GM18868 (cell line): Measurements from ENCODE around the gene MTCH2.
A peak's percentile ranks its signal among the peaks of the same experiment; 100 is the strongest.
"Not testable (repeated sequence)": the region's sequence is repeated elsewhere in the genome, so short reads cannot be mapped to it uniquely, and the experiment has no call there.

Experiments
- ATAC-seq: cut with Tn5 transposase; IDR thresholded peaks from one replicate; pipeline ENCODE4 v1.9.1; 2021; ENCODE audit warnings: mild to moderate bottlenecking, moderate library complexity; ENCODE audit not compliant: unreplicated experiment

MTCH2 gene

DNA sequence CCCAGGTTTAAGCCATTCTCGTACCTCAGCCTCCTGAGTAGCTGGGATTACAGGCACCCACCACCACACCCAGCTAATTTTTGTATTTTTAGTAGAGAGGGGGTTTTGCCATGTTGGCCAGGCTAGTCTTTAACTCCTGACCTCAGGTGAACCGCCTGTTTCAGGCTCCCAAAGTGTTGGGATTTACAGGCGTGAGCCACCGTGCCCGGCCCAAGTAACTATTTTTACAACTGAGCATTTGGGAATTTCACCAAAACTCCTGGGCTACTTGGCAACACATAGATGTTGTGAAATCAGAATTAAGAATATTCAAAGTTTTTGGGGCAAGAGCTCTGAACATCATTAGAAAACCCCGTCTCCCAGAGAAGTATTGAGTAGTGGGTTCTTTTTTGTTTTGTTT, 1.9 kb downstream of the MTCH2 start:
- ATAC-seq, result not testable (repeated sequence)

GRCh38 chr11:47636331-47636730, 6.0 kb downstream of the MTCH2 start:
- ATAC-seq, result not testable (repeated sequence)

DNA sequence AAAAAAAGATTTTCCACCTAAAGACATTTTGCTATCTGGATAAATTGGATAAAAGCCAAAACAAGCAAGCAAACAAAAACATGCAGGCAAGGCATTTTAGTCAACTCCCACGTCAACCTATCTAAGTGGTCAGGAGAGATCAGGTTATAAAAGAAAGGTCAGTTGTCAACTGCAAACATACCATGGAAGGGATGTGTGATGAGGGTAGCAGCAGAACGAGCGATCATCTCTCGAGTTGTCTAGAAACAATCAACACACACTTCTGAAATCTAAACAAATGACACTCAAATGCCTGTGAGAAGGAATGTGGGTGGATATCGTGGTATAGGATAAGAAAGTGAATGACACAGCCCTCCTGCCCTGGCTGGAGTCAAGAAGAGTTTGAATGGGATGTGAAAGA, 10.9 kb downstream of the MTCH2 start:
- ATAC-seq, result no peak

- ATAC-seq, result no peak
These were observed 14.3 kb downstream of the MTCH2 start for GRCh38 chr11:47628026-47628425.

GRCh38 chr11:47626234-47626633, 16.1 kb downstream of the MTCH2 start:
- ATAC-seq, result no peak

- no peak for ATAC-seq
These were observed 21.5 kb downstream of the MTCH2 start for GRCh38 chr11:47620836-47621378.

DNA sequence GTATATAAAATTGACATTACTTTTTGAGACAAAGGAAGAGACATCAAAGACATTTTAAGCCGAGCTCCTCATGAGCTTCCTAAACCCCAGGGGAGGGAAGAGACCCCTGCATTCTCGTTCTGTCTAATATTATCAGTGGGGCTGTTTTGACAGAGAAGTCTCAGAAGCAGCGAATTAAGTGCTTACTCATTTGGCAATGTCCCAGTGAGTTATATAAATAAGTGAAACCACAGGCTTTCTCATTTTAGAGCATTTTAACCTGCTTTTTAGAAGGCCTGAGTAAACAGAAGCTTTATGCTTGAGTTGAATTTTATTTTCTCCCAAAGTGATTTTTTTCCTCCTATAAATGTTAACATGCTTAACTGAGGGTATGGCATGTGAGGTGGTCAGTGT, 24.9 kb downstream of the MTCH2 start:
- peak; percentile 64 for ATAC-seq

GRCh38 chr11:47616726-47617416, 25.5 kb downstream of the MTCH2 start:
- peak; percentile 51 for ATAC-seq

DNA sequence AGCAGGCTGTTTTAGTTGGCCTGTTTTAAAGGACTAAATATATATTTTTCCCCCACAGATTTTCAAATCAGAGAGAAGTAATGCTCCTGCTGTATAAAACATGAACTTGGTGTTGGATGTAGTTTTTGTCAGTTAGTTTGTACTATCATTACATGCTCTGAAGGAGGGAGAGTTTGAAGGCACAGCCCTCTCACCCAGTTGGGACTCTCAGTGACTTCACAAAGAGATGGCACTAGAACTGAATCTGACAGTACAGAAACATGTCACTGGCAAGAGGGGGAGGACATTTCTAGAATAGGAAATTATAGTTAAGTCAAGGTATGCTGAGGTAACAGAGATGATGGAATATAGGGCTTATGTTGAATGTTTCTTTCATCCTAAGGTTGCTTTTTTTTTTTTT, 27.1 kb downstream of the MTCH2 start:
- no peak for ATAC-seq

- peak; percentile 87 for ATAC-seq
These were observed 31.0 kb downstream of the MTCH2 start for GRCh38 chr11:47611348-47611794.

- ATAC-seq, result no peak
These were observed 32.7 kb downstream of the MTCH2 start for GRCh38 chr11:47609675-47610074.

GRCh38 chr11:47607380-47607779, 35.0 kb downstream of the MTCH2 start:
- ATAC-seq, result no peak

- no peak for ATAC-seq
These were observed 35.6 kb downstream of the MTCH2 start for GRCh38 chr11:47606731-47607130.

DNA sequence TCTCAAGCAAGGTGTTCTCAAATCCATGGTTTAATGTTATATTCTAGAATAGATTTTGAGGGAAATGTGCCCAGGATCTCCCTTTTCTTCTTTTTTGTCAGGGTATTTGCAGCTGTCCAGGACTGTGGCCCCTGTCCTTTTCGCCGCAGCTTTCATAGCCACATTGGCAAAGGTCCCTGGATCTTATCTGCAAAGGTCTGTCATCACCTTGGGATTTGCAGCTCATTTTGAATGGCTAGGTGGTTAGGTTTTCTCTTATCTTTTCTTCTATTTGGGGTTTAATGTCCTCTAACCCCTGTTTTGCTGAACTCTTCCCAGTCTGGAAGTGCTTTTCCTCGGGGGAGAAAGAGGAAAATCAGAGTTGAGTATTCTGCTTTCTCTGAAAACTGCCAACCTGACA, 36.4 kb downstream of the MTCH2 start:
- no peak for ATAC-seq

DNA sequence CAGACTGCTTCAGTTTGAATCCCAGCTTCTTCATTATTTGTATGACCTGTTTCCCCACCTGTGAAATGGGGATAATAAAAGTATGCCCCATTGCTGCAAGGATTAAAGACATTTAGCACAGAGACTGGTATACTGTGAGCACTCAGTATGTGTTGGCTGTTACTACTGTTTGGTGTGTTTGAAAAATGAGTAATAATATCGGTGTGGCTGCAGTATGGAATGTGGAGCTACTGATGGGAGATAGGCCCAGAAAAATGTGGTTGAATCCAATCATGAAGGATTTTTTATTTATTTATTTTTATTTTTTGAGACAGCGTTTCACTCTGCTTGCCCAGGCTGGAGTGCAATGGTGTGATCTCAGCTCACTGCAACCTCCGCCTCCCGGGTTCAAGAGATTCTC, 39.1 kb downstream of the MTCH2 start:
- no peak for ATAC-seq

GRCh38 chr11:47599902-47600301, 42.5 kb downstream of the MTCH2 start:
- no peak for ATAC-seq

GRCh38 chr11:47595967-47596366, 46.4 kb downstream of the MTCH2 start:
- ATAC-seq, result no peak

GRCh38 chr11:47595029-47595428, 47.3 kb downstream of the MTCH2 start:
- no peak for ATAC-seq

GRCh38 chr11:47593934-47594855, 48.2 kb downstream of the MTCH2 start, which contains the start of gene C1QTNF4:
Gene C1QTNF4, minus strand, starts transcription at chr11:47594411. Its CDS starts 3,601 bp downstream, at chr11:47590810.
- ATAC-seq, result no peak

DNA sequence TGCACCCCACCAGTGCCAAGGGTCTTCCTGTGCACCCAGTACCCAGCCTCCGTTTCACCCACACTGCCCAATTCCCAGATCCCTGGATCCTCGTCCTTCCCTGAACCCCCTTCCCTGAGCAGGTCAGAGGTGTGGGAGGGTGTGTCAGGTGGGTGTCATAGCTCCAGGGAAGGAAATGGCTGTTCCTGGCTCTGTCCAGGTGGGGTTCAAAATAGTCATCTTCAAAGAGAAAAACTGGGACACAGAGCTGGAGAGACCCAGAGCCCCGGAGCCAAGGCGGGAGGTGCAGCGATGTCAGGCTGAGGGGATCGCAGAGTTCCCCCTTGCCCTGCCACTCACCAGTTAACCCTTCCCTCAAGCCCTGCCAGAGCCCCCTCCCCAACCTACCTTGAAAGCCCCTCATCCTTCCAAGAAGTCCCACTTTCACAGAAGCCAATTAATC, 48.8 kb downstream of the MTCH2 start:
- ATAC-seq, result no peak

GRCh38 chr11:47592970-47593369, 49.4 kb downstream of the MTCH2 start:
- no peak for ATAC-seq

GRCh38 chr11:47592251-47592650, 50.1 kb downstream of the MTCH2 start:
- no peak for ATAC-seq
